Measurements from ENCODE around the gene EXTL1. TPM values are rescaled to one million over a fixed set of nuclear protein-coding genes. Genes with fewer than 3 reads are reported as not detected.

The EXTL1 gene
- total and polyA plus RNA-seq, 10 of the 15 experiments (the other 5 are each of a cell fraction or from before 2014, with no cell fraction given) = not detected

DNA sequence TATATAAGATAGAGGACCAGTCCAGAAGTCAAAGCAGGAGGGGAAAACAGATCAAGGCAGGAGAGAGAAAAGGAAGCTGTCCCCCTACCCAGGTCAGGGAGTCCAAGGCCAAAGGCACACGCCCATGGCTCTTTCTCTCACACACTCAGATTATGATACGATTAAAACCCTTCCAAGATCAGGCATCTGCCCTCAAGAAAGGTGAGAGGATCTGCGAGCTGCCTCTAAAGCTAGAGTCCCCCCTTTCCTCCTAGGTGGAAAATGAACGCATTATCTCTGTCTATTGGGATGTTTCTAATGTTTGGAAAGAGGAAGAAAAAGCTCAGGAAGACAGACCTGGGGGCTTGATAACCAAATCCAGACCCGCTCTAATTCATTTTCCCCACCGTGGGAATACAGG, 31.3 kb upstream of the EXTL1 start:
- Histone ChIP-seq H4K20me1 (ENCODE audit: control insufficient read depth, insufficient read depth) (no peaks in the 10 kb centered on the region), H3K4me1 (ENCODE audit: control insufficient read depth, insufficient read depth, low read length) (no peaks in the 10 kb centered on the region), H3K27me3 (replicated peaks in 1 of 2; ENCODE audit: control insufficient read depth in 2 of 2, insufficient read depth in 2 of 2, low read length in 1 of 2) (no peaks in the 10 kb centered on the region), H2AFZ (ENCODE audit: control insufficient read depth, low read depth, low read length) (no peak overlapping the region), H3K79me2 (ENCODE audit: control insufficient read depth, insufficient read depth, low read length) (no peaks in the 10 kb centered on the region), H3K4me3 (no peak overlapping the region), H3K27ac (ENCODE audit: control insufficient read depth, insufficient read depth) (no peak overlapping the region), H3K4me2 (ENCODE audit: control insufficient read depth, insufficient read depth) (0 out of 2 replicates have a peak overlapping the region, but pooled peaks have one; percentile 10), H3K9ac (ENCODE audit: control insufficient read depth, insufficient read depth, low read length) (no peak overlapping the region), H3K36me3 (ENCODE audit: control insufficient read depth in 2 of 2, insufficient read depth in 2 of 2, low read length in 1 of 2) (peaks cover 0 to 6% of the 10 kb centered on the region in 2 experiments; a peak in 2 of 4 replicates), H3K9me3 (replicated peaks; ENCODE audit: control insufficient read depth, insufficient read depth, low read length) (no peaks in the 10 kb centered on the region)
- ChIA-PET RAD21 (ENCODE audit: unreplicated experiment) (no interaction called here), CTCF (interaction anchor here (0.6 to 4.1 kb wide), 4 partner anchors 7 to 95 kb away, joined by 3 to 19 read pairs (median 5); partner anchors contain the start of gene PAFAH2), POLR2A (no interaction called here), SMC1A (ENCODE audit: uncharacterized antibody, unreplicated experiment) (interaction anchor here (1.2 to 2.1 kb wide), 4 partner anchors 7 to 95 kb away, joined by 3 to 9 read pairs (median 5); partner anchors contain the start of gene PAFAH2)
- 88% methylated on average over 6 of the region's 6 CpGs for WGBS (ENCODE audit: insufficient coverage, insufficient replicate concordance, low lambda C conversion rate, missing lambda C conversion rate)
- DNase-seq (ENCODE audit: low read depth, low spot score) (no peak), ATAC-seq (no peak), FAIRE-seq (no peak)
- in situ Hi-C loops (cut with MboI) = no loop called here
- BruUV-seq (replicated peaks) = no TSS peak
- intact Hi-C loops (cut with micrococcal nuclease; ENCODE audit: unreplicated experiment) = no loop called here
- TF ChIP-seq SMAD1 (IDR thresholded peaks at IDR 0.05; ENCODE audit: low read depth, partially characterized antibody) = no peak
- TF ChIP-seq, protein P1, sequence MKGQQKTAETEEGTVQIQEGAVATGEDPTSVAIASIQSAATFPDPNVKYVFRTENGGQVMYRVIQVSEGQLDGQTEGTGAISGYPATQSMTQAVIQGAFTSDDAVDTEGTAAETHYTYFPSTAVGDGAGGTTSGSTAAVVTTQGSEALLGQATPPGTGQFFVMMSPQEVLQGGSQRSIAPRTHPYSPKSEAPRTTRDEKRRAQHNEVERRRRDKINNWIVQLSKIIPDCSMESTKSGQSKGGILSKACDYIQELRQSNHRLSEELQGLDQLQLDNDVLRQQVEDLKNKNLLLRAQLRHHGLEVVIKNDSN (IDR thresholded peaks at IDR 0.05; ENCODE audit: borderline replicate concordance, extremely low read length, insufficient read depth, low read depth, low read length) = no peak
- TF ChIP-seq GABPA (IDR thresholded peaks at IDR 0.05; ENCODE audit: low read depth) = no peak
- TF ChIP-seq CBX5 (IDR thresholded peaks at IDR 0.05; ENCODE audit: low read depth) = no peak
- TF ChIP-seq, protein P2, sequence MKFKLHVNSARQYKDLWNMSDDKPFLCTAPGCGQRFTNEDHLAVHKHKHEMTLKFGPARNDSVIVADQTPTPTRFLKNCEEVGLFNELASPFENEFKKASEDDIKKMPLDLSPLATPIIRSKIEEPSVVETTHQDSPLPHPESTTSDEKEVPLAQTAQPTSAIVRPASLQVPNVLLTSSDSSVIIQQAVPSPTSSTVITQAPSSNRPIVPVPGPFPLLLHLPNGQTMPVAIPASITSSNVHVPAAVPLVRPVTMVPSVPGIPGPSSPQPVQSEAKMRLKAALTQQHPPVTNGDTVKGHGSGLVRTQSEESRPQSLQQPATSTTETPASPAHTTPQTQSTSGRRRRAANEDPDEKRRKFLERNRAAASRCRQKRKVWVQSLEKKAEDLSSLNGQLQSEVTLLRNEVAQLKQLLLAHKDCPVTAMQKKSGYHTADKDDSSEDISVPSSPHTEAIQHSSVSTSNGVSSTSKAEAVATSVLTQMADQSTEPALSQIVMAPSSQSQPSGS (IDR thresholded peaks at IDR 0.05; ENCODE audit: low read length) = no peak
- no peak for TF ChIP-seq FOXK2 (IDR thresholded peaks at IDR 0.05)
- no peak for TF ChIP-seq SUZ12 (IDR thresholded peaks at IDR 0.05; ENCODE audit: unreplicated experiment)
- no peak for TF ChIP-seq TCF3 (IDR thresholded peaks at IDR 0.05; ENCODE audit: borderline replicate concordance, insufficient read depth, low read depth, low read length)
- no peak for TF ChIP-seq SREBF2 (IDR thresholded peaks at IDR 0.05; ENCODE audit: low read length)
- TF ChIP-seq SMAD5 (IDR thresholded peaks at IDR 0.05; ENCODE audit: low read depth) = no peak
- TF ChIP-seq NFIC (IDR thresholded peaks at IDR 0.05; ENCODE audit: low read depth, low read length) = no peak
- no peak for TF ChIP-seq ZNF217 (IDR thresholded peaks at IDR 0.05)
- TF ChIP-seq, protein P3, sequence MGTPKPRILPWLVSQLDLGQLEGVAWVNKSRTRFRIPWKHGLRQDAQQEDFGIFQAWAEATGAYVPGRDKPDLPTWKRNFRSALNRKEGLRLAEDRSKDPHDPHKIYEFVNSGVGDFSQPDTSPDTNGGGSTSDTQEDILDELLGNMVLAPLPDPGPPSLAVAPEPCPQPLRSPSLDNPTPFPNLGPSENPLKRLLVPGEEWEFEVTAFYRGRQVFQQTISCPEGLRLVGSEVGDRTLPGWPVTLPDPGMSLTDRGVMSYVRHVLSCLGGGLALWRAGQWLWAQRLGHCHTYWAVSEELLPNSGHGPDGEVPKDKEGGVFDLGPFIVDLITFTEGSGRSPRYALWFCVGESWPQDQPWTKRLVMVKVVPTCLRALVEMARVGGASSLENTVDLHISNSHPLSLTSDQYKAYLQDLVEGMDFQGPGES (IDR thresholded peaks at IDR 0.05) = no peak
- TF ChIP-seq STAT3 (IDR thresholded peaks at IDR 0.05; ENCODE audit: low read depth, low read length) = no peak
- TF ChIP-seq, protein P4, sequence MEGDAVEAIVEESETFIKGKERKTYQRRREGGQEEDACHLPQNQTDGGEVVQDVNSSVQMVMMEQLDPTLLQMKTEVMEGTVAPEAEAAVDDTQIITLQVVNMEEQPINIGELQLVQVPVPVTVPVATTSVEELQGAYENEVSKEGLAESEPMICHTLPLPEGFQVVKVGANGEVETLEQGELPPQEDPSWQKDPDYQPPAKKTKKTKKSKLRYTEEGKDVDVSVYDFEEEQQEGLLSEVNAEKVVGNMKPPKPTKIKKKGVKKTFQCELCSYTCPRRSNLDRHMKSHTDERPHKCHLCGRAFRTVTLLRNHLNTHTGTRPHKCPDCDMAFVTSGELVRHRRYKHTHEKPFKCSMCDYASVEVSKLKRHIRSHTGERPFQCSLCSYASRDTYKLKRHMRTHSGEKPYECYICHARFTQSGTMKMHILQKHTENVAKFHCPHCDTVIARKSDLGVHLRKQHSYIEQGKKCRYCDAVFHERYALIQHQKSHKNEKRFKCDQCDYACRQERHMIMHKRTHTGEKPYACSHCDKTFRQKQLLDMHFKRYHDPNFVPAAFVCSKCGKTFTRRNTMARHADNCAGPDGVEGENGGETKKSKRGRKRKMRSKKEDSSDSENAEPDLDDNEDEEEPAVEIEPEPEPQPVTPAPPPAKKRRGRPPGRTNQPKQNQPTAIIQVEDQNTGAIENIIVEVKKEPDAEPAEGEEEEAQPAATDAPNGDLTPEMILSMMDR (IDR thresholded peaks at IDR 0.05 in 2 of 3, conservative IDR thresholded peaks at IDR 0.05 in 1 of 3; ENCODE audit: control insufficient read depth in 2 of 3, extremely low read depth in 1 of 3, insufficient read depth in 1 of 3, low read depth in 3 of 3, low read length in 3 of 3) = no peak

All from GM12878 (cell line).